Measurements from ENCODE around the gene TOX3. TPM values are rescaled to one million over a fixed set of nuclear protein-coding genes. Genes with fewer than 3 reads are reported as not detected.

The TOX3 gene
- not detected for total RNA-seq
- not detected for polyA plus RNA-seq
- not detected for total RNA-seq

DNA sequence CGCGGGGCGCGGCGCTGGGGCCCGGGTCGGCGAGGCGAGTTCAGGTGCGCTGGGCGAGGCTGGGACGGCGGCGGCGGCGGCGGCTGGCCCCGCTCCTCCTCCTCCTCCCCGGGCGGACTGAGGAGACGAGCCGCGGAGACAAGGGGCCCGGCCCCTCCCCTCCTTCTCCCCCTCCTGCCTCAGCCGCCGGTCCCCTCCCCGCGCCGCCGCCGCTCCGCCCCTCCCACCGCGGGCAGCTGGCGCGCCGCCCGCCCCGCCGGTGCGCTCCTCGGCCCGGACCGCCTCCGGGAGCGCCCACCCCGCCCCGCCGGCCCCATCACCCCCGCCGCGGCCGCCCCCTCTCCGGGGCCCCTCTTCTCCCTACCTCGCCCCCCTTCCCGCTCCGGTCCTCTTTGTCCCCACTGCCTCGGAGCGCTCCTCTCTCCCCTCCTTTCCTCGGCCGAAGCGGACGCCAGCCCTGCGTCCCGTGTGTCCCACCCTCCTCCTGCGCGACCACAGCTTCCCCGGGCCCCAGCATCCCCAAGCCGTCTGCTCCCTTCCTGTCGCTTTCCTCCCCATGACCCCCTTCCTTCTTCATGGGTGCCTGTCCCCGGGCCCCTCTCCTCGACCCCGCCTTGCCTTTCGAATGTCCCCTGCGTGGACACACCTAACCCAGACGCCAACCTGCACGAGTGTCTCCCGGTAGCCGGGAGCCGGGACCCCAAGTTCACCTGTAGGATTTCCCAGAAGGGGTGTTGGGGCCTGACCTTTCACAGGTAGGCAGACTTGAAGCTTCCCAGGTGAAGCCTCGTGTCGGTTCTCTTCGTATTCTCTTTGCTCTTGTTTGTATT, at the start of gene TOX3:
TSS of gene TOX3 (minus strand) at position 140 of the 830 bp plus-strand sequence. CDS start 420 bp downstream, outside the sequence.
- peaks cover 0 to 11% (median 5%) of the 10 kb centered on the region in 7 donors for H3K4me1 Mint-ChIP-seq
- intact Hi-C loops (cut with micrococcal nuclease), result no loop called here

GRCh38 chr16:52592778-52593177, 45.8 kb upstream of the TOX3 start:
- ATAC-seq (no peak), DNase-seq (no peak)
- Mint-ChIP-seq H3K9me3 (peaks cover 0 to 17% (median 4%) of the 10 kb centered on the region in 11 donors), H3K36me3 (no peaks in the 10 kb centered on the region), H3K4me3 (no peak overlapping the region), H3K27me3 (no peaks in the 10 kb centered on the region), H3K27ac (no peak overlapping the region), H3K4me1 (no peaks in the 10 kb centered on the region)
- Histone ChIP-seq H3K27me3 (ENCODE audit: control insufficient read depth in 2 of 2, insufficient read depth in 2 of 2, low read length in 2 of 2) (no peaks in the 10 kb centered on the region), H3K9me3 (ENCODE audit: control insufficient read depth in 2 of 3, low read length in 3 of 3) (no peaks in the 10 kb centered on the region), H3K36me3 (ENCODE audit: control insufficient read depth in 2 of 3, insufficient read depth in 3 of 3, low read length in 3 of 3) (no peaks in the 10 kb centered on the region), H3K27ac (ENCODE audit: low read depth, low read length) (no peak overlapping the region), H3K4me1 (ENCODE audit: control insufficient read depth in 2 of 2, insufficient read depth in 2 of 2, low read length in 2 of 2) (no peaks in the 10 kb centered on the region), H3K4me3 (ENCODE audit: low read length) (no peak overlapping the region)
- CTCF ChIA-PET, result no interaction called here
- POLR2A ChIA-PET, result no interaction called here
- intact Hi-C loops (cut with micrococcal nuclease), result no loop called here

More for the DNA sequence above, at the start of gene TOX3:
- no peaks in the 10 kb centered on the region for H3K36me3 Mint-ChIP-seq
- no peak within 1 kb of the TSS for H3K27ac ChIP-seq (ENCODE audit: low read depth, low read length)
- POLR2A ChIA-PET, result no interaction called here
- peaks cover 4 to 7% of the 10 kb centered on the region in 2 donors for H3K27me3 ChIP-seq (ENCODE audit: control insufficient read depth in 2 of 2, insufficient read depth in 2 of 2, low read length in 2 of 2)
- no peaks in the 10 kb centered on the region for H3K9me3 ChIP-seq (ENCODE audit: control insufficient read depth in 2 of 3, low read length in 3 of 3)
- peaks cover 0 to 16% (median 4%) of the 10 kb centered on the region in 11 donors for H3K9me3 Mint-ChIP-seq
- no peaks in the 10 kb centered on the region for H3K36me3 ChIP-seq (ENCODE audit: control insufficient read depth in 2 of 3, insufficient read depth in 3 of 3, low read length in 3 of 3)
- CTCF ChIA-PET, result no interaction called here
- no peak within 1 kb of the TSS for H3K4me3 ChIP-seq (ENCODE audit: low read length)
- DNase-seq (no peak), ATAC-seq (no peak)
- no peaks in the 10 kb centered on the region for H3K4me1 ChIP-seq (ENCODE audit: control insufficient read depth in 2 of 2, insufficient read depth in 2 of 2, low read length in 2 of 2)
- H3K27me3 Mint-ChIP-seq, result peaks cover 47 to 61% (median 48%) of the 10 kb centered on the region in 5 donors
- peak within 1 kb of the TSS in 5 of 10 donors; percentile 17 to 74 (median 36) for H3K4me3 Mint-ChIP-seq
- no peak within 1 kb of the TSS for H3K27ac Mint-ChIP-seq

GRCh38 chr16:52591934-52592592, 45.1 kb upstream of the TOX3 start:
- Mint-ChIP-seq H3K27me3 (no peaks in the 10 kb centered on the region), H3K36me3 (no peaks in the 10 kb centered on the region), H3K4me1 (no peaks in the 10 kb centered on the region), H3K27ac (no peak overlapping the region), H3K9me3 (peaks cover 0 to 18% (median 4%) of the 10 kb centered on the region in 11 donors), H3K4me3 (no peak overlapping the region)
- ATAC-seq (no peak), DNase-seq (no peak)
- no peaks in the 10 kb centered on the region for H3K4me1 ChIP-seq (ENCODE audit: control insufficient read depth in 2 of 2, insufficient read depth in 2 of 2, low read length in 2 of 2)
- no peak overlapping the region for H3K4me3 ChIP-seq (ENCODE audit: low read length)
- H3K36me3 ChIP-seq (ENCODE audit: control insufficient read depth in 2 of 3, insufficient read depth in 3 of 3, low read length in 3 of 3), result no peaks in the 10 kb centered on the region
- no peak overlapping the region for H3K27ac ChIP-seq (ENCODE audit: low read depth, low read length)
- no peaks in the 10 kb centered on the region for H3K27me3 ChIP-seq (ENCODE audit: control insufficient read depth in 2 of 2, insufficient read depth in 2 of 2, low read length in 2 of 2)
- ChIA-PET CTCF (no interaction called here), POLR2A (no interaction called here)
- intact Hi-C loops (cut with micrococcal nuclease), result no loop called here
- H3K9me3 ChIP-seq (ENCODE audit: control insufficient read depth in 2 of 3, low read length in 3 of 3), result no peaks in the 10 kb centered on the region

- Histone ChIP-seq H3K27me3 (ENCODE audit: control insufficient read depth in 2 of 2, insufficient read depth in 2 of 2, low read length in 2 of 2) (no peaks in the 10 kb centered on the region), H3K27ac (ENCODE audit: low read depth, low read length) (no peak overlapping the region), H3K4me3 (ENCODE audit: low read length) (no peak overlapping the region), H3K9me3 (ENCODE audit: control insufficient read depth in 2 of 3, low read length in 3 of 3) (no peaks in the 10 kb centered on the region), H3K4me1 (ENCODE audit: control insufficient read depth in 2 of 2, insufficient read depth in 2 of 2, low read length in 2 of 2) (no peaks in the 10 kb centered on the region), H3K36me3 (ENCODE audit: control insufficient read depth in 2 of 3, insufficient read depth in 3 of 3, low read length in 3 of 3) (no peaks in the 10 kb centered on the region)
- ChIA-PET CTCF (no interaction called here), POLR2A (no interaction called here)
- DNase-seq (no peak), ATAC-seq (no peak)
- Mint-ChIP-seq H3K4me1 (no peaks in the 10 kb centered on the region), H3K27me3 (no peaks in the 10 kb centered on the region), H3K9me3 (peaks cover 0 to 16% (median 4%) of the 10 kb centered on the region in 11 donors), H3K4me3 (no peak overlapping the region), H3K36me3 (no peaks in the 10 kb centered on the region), H3K27ac (no peak overlapping the region)
- intact Hi-C loops (cut with micrococcal nuclease), result no loop called here
These were observed 44.5 kb upstream of the TOX3 start for GRCh38 chr16:52591471-52591870.

- H3K4me1 ChIP-seq (ENCODE audit: control insufficient read depth in 2 of 2, insufficient read depth in 2 of 2, low read length in 2 of 2), result no peaks in the 10 kb centered on the region
- Mint-ChIP-seq H3K4me3 (no peak overlapping the region), H3K4me1 (no peaks in the 10 kb centered on the region), H3K27me3 (no peaks in the 10 kb centered on the region), H3K9me3 (peaks cover 0 to 18% (median 5%) of the 10 kb centered on the region in 11 donors), H3K27ac (no peak overlapping the region), H3K36me3 (no peaks in the 10 kb centered on the region)
- no peaks in the 10 kb centered on the region for H3K27me3 ChIP-seq (ENCODE audit: control insufficient read depth in 2 of 2, insufficient read depth in 2 of 2, low read length in 2 of 2)
- H3K36me3 ChIP-seq (ENCODE audit: control insufficient read depth in 2 of 3, insufficient read depth in 3 of 3, low read length in 3 of 3), result no peaks in the 10 kb centered on the region
- ATAC-seq (no peak), DNase-seq (no peak)
- CTCF ChIA-PET, result no interaction called here
- POLR2A ChIA-PET, result no interaction called here
- intact Hi-C loops (cut with micrococcal nuclease), result no loop called here
- H3K27ac ChIP-seq (ENCODE audit: low read depth, low read length), result no peak overlapping the region
- H3K4me3 ChIP-seq (ENCODE audit: low read length), result no peak overlapping the region
- H3K9me3 ChIP-seq (ENCODE audit: control insufficient read depth in 2 of 3, low read length in 3 of 3), result no peaks in the 10 kb centered on the region
These were observed 39.2 kb upstream of the TOX3 start for GRCh38 chr16:52586159-52586558.

DNA sequence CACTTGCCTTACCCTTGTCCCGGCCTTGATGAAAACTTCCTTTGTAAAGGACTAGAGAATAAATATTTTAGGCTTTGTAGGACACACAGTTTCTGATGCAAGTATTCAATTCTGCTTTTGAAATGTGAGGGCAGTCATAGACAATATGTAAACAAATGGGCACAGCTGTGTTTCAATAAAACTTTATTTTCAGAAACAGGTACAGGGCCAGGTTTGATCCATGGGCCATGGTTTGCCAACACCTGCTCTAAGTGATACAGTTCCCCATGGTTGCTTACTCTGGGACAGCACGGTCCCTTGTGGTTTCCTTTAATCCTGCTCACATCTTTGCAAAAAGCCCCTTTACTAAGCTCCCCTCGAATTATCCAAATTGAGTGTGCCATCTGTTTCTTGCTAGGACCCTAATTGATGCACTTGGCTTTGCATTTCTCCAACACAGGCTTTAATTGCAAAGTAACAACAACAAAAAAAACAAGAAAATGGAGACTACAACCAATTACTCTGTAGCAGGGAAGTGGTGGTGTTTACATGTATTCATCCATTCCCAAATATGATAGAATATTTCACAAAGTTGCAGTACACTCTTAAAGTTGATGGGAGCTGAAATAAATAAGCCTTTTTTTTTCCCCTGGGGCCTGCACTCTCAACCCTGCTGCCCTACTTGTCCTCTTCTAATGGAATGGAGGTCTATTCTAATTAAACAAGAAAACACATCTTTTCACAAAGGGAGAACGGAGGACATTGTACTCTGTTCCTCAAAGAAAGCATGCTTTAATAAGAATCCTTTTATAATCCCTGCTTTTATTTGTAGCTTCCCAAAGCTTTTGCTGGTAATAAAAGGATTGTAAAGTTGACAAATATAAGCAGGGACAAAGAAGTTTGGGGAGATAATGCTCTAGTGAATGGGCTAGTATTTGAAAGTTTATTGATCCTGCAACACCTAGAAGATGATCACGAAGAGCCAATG, 37.7 kb upstream of the TOX3 start:
- Histone ChIP-seq H3K4me3 (ENCODE audit: low read length) (no peak overlapping the region), H3K27ac (ENCODE audit: low read depth, low read length) (no peak overlapping the region), H3K36me3 (ENCODE audit: control insufficient read depth in 2 of 3, insufficient read depth in 3 of 3, low read length in 3 of 3) (no peaks in the 10 kb centered on the region), H3K9me3 (ENCODE audit: control insufficient read depth in 2 of 3, low read length in 3 of 3) (no peaks in the 10 kb centered on the region), H3K4me1 (ENCODE audit: control insufficient read depth in 2 of 2, insufficient read depth in 2 of 2, low read length in 2 of 2) (no peaks in the 10 kb centered on the region), H3K27me3 (ENCODE audit: control insufficient read depth in 2 of 2, insufficient read depth in 2 of 2, low read length in 2 of 2) (no peaks in the 10 kb centered on the region)
- intact Hi-C loops (cut with micrococcal nuclease), result no loop called here
- H3K36me3 Mint-ChIP-seq, result no peaks in the 10 kb centered on the region
- CTCF ChIA-PET, result no interaction called here
- H3K9me3 Mint-ChIP-seq, result peaks cover 0 to 18% (median 5%) of the 10 kb centered on the region in 11 donors
- no peak overlapping the region for H3K4me3 Mint-ChIP-seq
- no peak overlapping the region for H3K27ac Mint-ChIP-seq
- H3K27me3 Mint-ChIP-seq, result no peaks in the 10 kb centered on the region
- POLR2A ChIA-PET, result no interaction called here
- H3K4me1 Mint-ChIP-seq, result no peaks in the 10 kb centered on the region
- ATAC-seq, result no peak
- DNase-seq, result no peak
